ENCODE results near the gene BLOC1S3.
A peak's percentile ranks its signal among the peaks of the same experiment; 100 is the strongest.

GRCh38 chr19:45177817-45178261, 745 bp upstream of the BLOC1S3 start, which contains the start of gene TRAPPC6A:
- peak in 1 of 2 donors; percentile 75 for TF ChIP-seq POLR2A (IDR thresholded peaks at IDR 0.05)
- no peak for TF ChIP-seq CTCF (IDR thresholded peaks at IDR 0.05)
- peak in 1 of 3 donors; percentile 4 for TF ChIP-seq POLR2AphosphoS5 (IDR thresholded peaks at IDR 0.05)

All from suprapubic skin (tissue), 4 donors.